C4-2B (cell line): ENCODE results near the gene CLEC12A.

Experiments
- H3K27ac ChIP-seq: fragments of 450-650 bp; 2 replicates; pipeline ENCODE4 v1.5.1; 2017
- ZFX ChIP-seq: fragments of 450-650 bp; IDR thresholded peaks from 2 replicates; pipeline ENCODE4 v1.6.1; 2017
- TF ChIP-seq, protein P1 (sequence below): fragments of 450-650 bp; conservative IDR thresholded peaks from 2 replicates; pipeline ENCODE4 v1.5.1; 2017; ENCODE audit warnings: mild to moderate bottlenecking

The CLEC12A gene

GRCh38 chr12:9971181-9971580, at the start of gene CLEC12A:
Gene CLEC12A (plus strand): TSS chr12:9971409. CDS start chr12:9971597, 188 bp downstream.
- H3K27ac ChIP-seq: no peak within 1 kb of the TSS
- TF ChIP-seq, protein P1, sequence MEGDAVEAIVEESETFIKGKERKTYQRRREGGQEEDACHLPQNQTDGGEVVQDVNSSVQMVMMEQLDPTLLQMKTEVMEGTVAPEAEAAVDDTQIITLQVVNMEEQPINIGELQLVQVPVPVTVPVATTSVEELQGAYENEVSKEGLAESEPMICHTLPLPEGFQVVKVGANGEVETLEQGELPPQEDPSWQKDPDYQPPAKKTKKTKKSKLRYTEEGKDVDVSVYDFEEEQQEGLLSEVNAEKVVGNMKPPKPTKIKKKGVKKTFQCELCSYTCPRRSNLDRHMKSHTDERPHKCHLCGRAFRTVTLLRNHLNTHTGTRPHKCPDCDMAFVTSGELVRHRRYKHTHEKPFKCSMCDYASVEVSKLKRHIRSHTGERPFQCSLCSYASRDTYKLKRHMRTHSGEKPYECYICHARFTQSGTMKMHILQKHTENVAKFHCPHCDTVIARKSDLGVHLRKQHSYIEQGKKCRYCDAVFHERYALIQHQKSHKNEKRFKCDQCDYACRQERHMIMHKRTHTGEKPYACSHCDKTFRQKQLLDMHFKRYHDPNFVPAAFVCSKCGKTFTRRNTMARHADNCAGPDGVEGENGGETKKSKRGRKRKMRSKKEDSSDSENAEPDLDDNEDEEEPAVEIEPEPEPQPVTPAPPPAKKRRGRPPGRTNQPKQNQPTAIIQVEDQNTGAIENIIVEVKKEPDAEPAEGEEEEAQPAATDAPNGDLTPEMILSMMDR: no peak
- no peak for TF ChIP-seq ZFX

- no peak for TF ChIP-seq ZFX
- TF ChIP-seq, protein P1: no peak
- H3K27ac ChIP-seq: no peak overlapping the region
These were observed 48.8 kb upstream of the CLEC12A start for GRCh38 chr12:9922429-9922828.

- TF ChIP-seq ZFX: no peak
- TF ChIP-seq, protein P1: peak; percentile 74
These were observed 45.4 kb upstream of the CLEC12A start for GRCh38 chr12:9925705-9926393.

DNA sequence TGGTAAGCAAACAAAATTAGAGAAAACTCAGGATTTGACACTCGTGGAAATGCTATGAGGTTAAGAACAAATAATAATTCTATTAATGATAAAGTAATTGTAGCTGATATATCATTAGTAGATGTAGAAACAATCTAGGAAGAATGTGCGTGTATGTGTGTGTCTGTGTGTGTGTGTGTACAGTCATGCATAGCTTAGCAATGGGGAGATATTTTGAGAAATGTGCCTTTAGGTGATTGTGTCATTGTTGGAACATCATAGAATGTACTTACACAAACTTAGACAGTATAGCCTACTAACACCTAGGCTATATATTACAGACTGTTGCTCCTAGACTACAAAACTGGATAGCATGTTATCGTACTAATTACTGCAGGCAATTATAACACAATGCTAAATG, 44.3 kb upstream of the CLEC12A start:
- no peak overlapping the region for H3K27ac ChIP-seq
- no peak for TF ChIP-seq ZFX
- TF ChIP-seq, protein P1: no peak

More at GRCh38 chr12:9925705-9926393, 45.4 kb upstream of the CLEC12A start:
- H3K27ac ChIP-seq: no peak overlapping the region

DNA sequence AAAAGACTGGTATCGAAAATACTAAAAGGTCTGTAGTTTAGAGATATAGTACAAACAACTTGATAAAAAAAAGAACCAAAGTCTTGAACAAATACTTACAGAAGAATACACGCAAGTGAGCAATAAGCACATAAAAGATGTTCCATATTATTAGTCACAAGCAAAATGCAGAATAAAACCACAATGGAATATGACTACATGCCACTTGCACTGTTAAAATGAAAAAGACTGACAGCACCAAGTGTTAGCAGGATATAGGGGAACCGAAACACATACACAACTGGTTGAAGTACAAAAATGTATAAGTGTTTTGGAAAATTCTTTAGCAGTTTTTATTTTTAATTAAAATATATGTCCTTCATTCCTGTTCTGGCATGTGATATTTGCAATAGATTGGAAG, 42.6 kb upstream of the CLEC12A start:
- no peak overlapping the region for H3K27ac ChIP-seq
- TF ChIP-seq, protein P1: no peak
- no peak for TF ChIP-seq ZFX

DNA sequence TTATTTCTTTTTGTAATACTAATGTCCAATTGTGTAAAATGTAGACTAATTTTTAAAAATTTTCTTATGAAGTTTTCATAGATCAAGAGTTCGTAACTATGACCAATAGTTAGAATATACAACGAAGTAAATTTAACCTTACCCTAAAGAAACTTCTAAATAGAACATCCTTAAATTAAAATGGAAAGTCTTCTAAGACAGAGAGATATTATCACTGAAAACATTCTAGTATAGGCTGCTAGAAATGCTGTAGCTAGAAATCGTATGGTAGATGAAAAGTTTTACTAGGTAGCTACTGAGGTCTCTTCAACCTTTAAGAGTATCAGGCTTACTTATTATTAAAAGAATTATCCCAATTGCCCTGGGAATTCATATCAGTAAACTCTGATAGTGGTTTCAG, 40.0 kb upstream of the CLEC12A start:
- no peak for TF ChIP-seq ZFX
- TF ChIP-seq, protein P1: no peak
- no peak overlapping the region for H3K27ac ChIP-seq

GRCh38 chr12:9932270-9932669, 38.9 kb upstream of the CLEC12A start, which contains the start of gene CLEC2A:
Gene CLEC2A (minus strand): TSS chr12:9932370. CDS start chr12:9932329, 41 bp downstream.
- H3K27ac ChIP-seq: peak within 1 kb of the TSS; percentile 52
- TF ChIP-seq, protein P1: no peak
- no peak for TF ChIP-seq ZFX
